HCT116 (cell line): Measurements from ENCODE around the gene ADAM15. TPM values are rescaled to one million over a fixed set of nuclear protein-coding genes. Genes with fewer than 3 reads are reported as not detected.

Source experiments
- ATAC-seq: fragments of 200-7000 bp; cut with Tn5 transposase; 2 replicates; pipeline ENCODE4 v1.9.1; 2020; ENCODE audit warnings: mild to moderate bottlenecking, moderate library complexity
- BruUV-seq: library from RNA; stranded (reverse); fragments of 400-500 nt; replicated peaks from 2 replicates; lab custom pipeline; 2021; lab: Mats Ljungman, UMichigan
- CTCF ChIA-PET: fragments of 300-600 bp; sonication (Branson Sonifier 250); formaldehyde crosslinking; loops from one replicate; lab custom pipeline; 2021; ENCODE audit warnings: antibody characterized with exemption; lab: Charles Lee
- POLR2A ChIA-PET: fragments of 300-600, 350-600 bp; sonication (Branson Sonifier 250); formaldehyde crosslinking; loops from one replicate; lab custom pipeline; 2021; ENCODE audit warnings: antibody characterized with exemption; lab: Charles Lee
- RAD21 ChIA-PET, 2 experiments: fragments of 300-600 bp; sonication (Branson Sonifier 250); formaldehyde crosslinking; loops; one replicate each; lab custom pipeline; 2023; ENCODE audit warnings: low total read pairs in 2 of 2; ENCODE audit not compliant: uncharacterized antibody in 2 of 2, unreplicated experiment in 2 of 2, low non-redundant PET in 1 of 2; lab: Charles Lee
- DNase-seq: peaks from one replicate; pipeline ENCODE4 v3.0.0-alpha.2; 2010; ENCODE audit warnings: low read depth, low spot score
- H2AFZ ChIP-seq: fragments of 200-600 bp; shearing (Covaris generic), sonication (generic); 2 replicates; pipeline ENCODE4 v1.6.1; 2017; ENCODE audit warnings: low read depth, mixed run types, mixed read lengths, antibody characterized with exemption, low read length; ENCODE audit not compliant: poor library complexity, severe bottlenecking
- H3K27ac ChIP-seq: 2 replicates; pipeline ENCODE4 v1.5.1; 2012; ENCODE audit warnings: low read depth, low read length
- H3K27me3 ChIP-seq: fragments of 200-600 bp; sonication (generic); 2 replicates; pipeline ENCODE4 v1.6.1; 2016; ENCODE audit warnings: mixed run types, low read length, mixed read lengths; ENCODE audit not compliant: insufficient read depth
- H3K36me3 ChIP-seq, 2 experiments: fragments of 200-500 bp in 1 of 2; fragments of 200-600 bp in 1 of 2; sonication (Bioruptor generic) in 1 of 2; sonication (generic) in 1 of 2; 2 replicates each; pipeline versions ENCODE4 v1.5.1 to v1.6.1; 2014 to 2016; ENCODE audit warnings: low read length in 2 of 2, inconsistent platforms in 1 of 2, mixed read lengths in 1 of 2, mixed run types in 1 of 2; ENCODE audit not compliant: insufficient read depth in 2 of 2, control insufficient read depth in 1 of 2
- H3K4me1 ChIP-seq, 2 experiments: fragments of 200-600 bp in 1 of 2; sonication (generic) in 1 of 2; 2 replicates each; pipeline versions ENCODE4 v1.5.1 to v1.6.1; 2012 to 2017; ENCODE audit warnings: low read length in 2 of 2, inconsistent platforms in 1 of 2, mild to moderate bottlenecking in 1 of 2, mixed read lengths in 1 of 2, mixed run types in 1 of 2, moderate library complexity in 1 of 2; ENCODE audit not compliant: insufficient read depth in 2 of 2, control insufficient read depth in 1 of 2
- H3K4me2 ChIP-seq: fragments of 200-600 bp; sonication (generic); 2 replicates; pipeline ENCODE4 v1.6.1; 2017; ENCODE audit warnings: mixed run types, low read length, mixed read lengths
- H3K4me3 ChIP-seq, 2 experiments: fragments of 200-600 bp in 1 of 2; sonication (generic) in 1 of 2; replicated peaks in 1 of 2; 2 replicates each; pipeline ENCODE4 v1.5.1; 2011 to 2016; ENCODE audit warnings: low read length in 2 of 2, control low read depth in 1 of 2, low read depth in 1 of 2, mild to moderate bottlenecking in 1 of 2, mixed read lengths in 1 of 2, mixed run types in 1 of 2
- H3K79me2 ChIP-seq: fragments of 200-600 bp; sonication (generic); 2 replicates; pipeline ENCODE4 v1.6.1; 2017; ENCODE audit warnings: mild to moderate bottlenecking, mixed run types, low read length, moderate library complexity, mixed read lengths; ENCODE audit not compliant: insufficient read depth
- H3K9ac ChIP-seq: fragments of 200-600 bp; sonication (generic); 2 replicates; pipeline ENCODE4 v1.6.1; 2016; ENCODE audit warnings: low read length, mixed read lengths
- H3K9me2 ChIP-seq: fragments of 200-600 bp; sonication (generic), shearing (Covaris generic); 2 replicates; pipeline ENCODE4 v1.6.1; 2017; ENCODE audit warnings: mixed run types, mild to moderate bottlenecking, moderate library complexity; ENCODE audit not compliant: insufficient read depth
- H3K9me3 ChIP-seq, 2 experiments: fragments of 200-500 bp in 1 of 2; fragments of 200-600 bp in 1 of 2; sonication (Bioruptor generic) in 1 of 2; sonication (generic) in 1 of 2; 2 replicates each; pipeline ENCODE4 v1.6.1; 2014 to 2017; ENCODE audit warnings: low read length in 2 of 2, mixed read lengths in 2 of 2, inconsistent platforms in 1 of 2, low read depth in 1 of 2, mild to moderate bottlenecking in 1 of 2, mixed run types in 1 of 2, moderate library complexity in 1 of 2; ENCODE audit not compliant: control insufficient read depth in 1 of 2, insufficient read depth in 1 of 2
- H4K20me1 ChIP-seq: fragments of 200-600 bp; sonication (generic), shearing (Covaris generic); 2 replicates; pipeline ENCODE4 v1.6.1; 2017; ENCODE audit warnings: mixed run types, mild to moderate bottlenecking, moderate library complexity; ENCODE audit not compliant: insufficient read depth
- JUND ChIP-seq: IDR thresholded peaks from 2 replicates; pipeline ENCODE4 v1.6.1; 2012
- YY1 ChIP-seq: IDR thresholded peaks from 2 replicates; pipeline ENCODE4 v1.6.1; 2011; ENCODE audit warnings: low read length, low read depth, moderate library complexity, mild to moderate bottlenecking; ENCODE audit not compliant: insufficient replicate concordance; ENCODE audit errors: extremely low read depth
- intact Hi-C: fragments of 100-400 bp; cut with micrococcal nuclease; formaldehyde crosslinking; loops from 2 replicates; pipeline ENCODE4 v1.10.0; 2022
- total RNA-seq: library from RNA; stranded (reverse); gene quantifications from one replicate; pipeline ENCODE4 v1.2.1, GENCODE V29; 2021; ENCODE audit not compliant: unreplicated experiment
- TF ChIP-seq, protein P1 (sequence below), 3 experiments: fragments of 200-600 bp in 1 of 3; sonication (generic) in 1 of 3; IDR thresholded peaks in 2 of 3; conservative IDR thresholded peaks in 1 of 3; 2 replicates each; pipeline ENCODE4 v1.5.1; 2012 to 2017; ENCODE audit warnings: low read depth in 2 of 3, low read length in 2 of 3, antibody characterized with exemption in 1 of 3, borderline replicate concordance in 1 of 3, control low read depth in 1 of 3, mild to moderate bottlenecking in 1 of 3, mixed read lengths in 1 of 3, mixed run types in 1 of 3, moderate library complexity in 1 of 3; ENCODE audit not compliant: insufficient read depth in 1 of 3

The ADAM15 gene
- total RNA-seq, 1 experiment from 2014 or later, result 149 TPM

GRCh38 chr1:155057104-155057503 lies 6.0 kb downstream of the ADAM15 start:
- peaks cover 30 to 42% of the 10 kb centered on the region in 2 experiments for H3K36me3 ChIP-seq
- H3K9ac ChIP-seq, result no peak overlapping the region
- peaks cover 10 to 24% of the 10 kb centered on the region in 2 experiments for H3K4me1 ChIP-seq
- peaks cover 30% of the 10 kb centered on the region for H3K79me2 ChIP-seq
- no peak overlapping the region for H3K4me3 ChIP-seq
- RAD21 ChIA-PET, result no interaction called here
- no peaks in the 10 kb centered on the region for H3K9me2 ChIP-seq
- POLR2A ChIA-PET, result no interaction called here
- DNase-seq (no peak), ATAC-seq (no peak)
- no peaks in the 10 kb centered on the region for H3K27me3 ChIP-seq
- no peak overlapping the region for H3K4me2 ChIP-seq
- H3K27ac ChIP-seq, result no peak overlapping the region
- no peak for TF ChIP-seq YY1
- no peaks in the 10 kb centered on the region for H4K20me1 ChIP-seq
- H3K9me3 ChIP-seq, result no peaks in the 10 kb centered on the region
- CTCF ChIA-PET, result interaction anchor here (1.3 kb wide), 2 partner anchors 28 to 64 kb away, joined by 4 to 6 read pairs; partner anchors contain the start of gene LENEP
- no peak overlapping the region for H2AFZ ChIP-seq
- intact Hi-C loops, result no loop called here
- BruUV-seq, result no TSS peak

DNA sequence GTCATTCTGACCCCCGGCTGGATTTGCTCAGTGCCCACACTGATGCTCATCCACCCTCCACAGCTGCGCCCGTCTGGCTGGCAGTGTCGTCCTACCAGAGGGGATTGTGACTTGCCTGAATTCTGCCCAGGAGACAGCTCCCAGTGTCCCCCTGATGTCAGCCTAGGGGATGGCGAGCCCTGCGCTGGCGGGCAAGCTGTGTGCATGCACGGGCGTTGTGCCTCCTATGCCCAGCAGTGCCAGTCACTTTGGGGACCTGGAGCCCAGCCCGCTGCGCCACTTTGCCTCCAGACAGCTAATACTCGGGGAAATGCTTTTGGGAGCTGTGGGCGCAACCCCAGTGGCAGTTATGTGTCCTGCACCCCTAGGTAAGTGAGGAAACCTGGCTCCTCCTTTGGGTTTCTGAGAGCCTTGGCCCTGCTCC lies 6.7 kb downstream of the ADAM15 start:
- CTCF ChIA-PET, result interaction anchor here (1.0 to 1.3 kb wide), 2 partner anchors 27 to 65 kb away, joined by 4 read pairs; partner anchors contain the start of gene LENEP
- Histone ChIP-seq H3K9ac (no peak overlapping the region), H3K27me3 (no peaks in the 10 kb centered on the region), H3K27ac (no peak overlapping the region), H3K9me2 (no peaks in the 10 kb centered on the region), H3K9me3 (no peaks in the 10 kb centered on the region), H3K36me3 (peaks cover 30 to 42% of the 10 kb centered on the region in 2 experiments), H2AFZ (no peak overlapping the region), H4K20me1 (no peaks in the 10 kb centered on the region), H3K4me2 (no peak overlapping the region), H3K4me3 (no peak overlapping the region), H3K4me1 (peaks cover 12 to 24% of the 10 kb centered on the region in 2 experiments), H3K79me2 (peaks cover 23% of the 10 kb centered on the region; the same call in 1 of the 2 replicates)
- ATAC-seq (peak; percentile 21; the same call in 1 of the 2 replicates), DNase-seq (no peak)
- intact Hi-C loops, result no loop called here
- RAD21 ChIA-PET, result no interaction called here
- POLR2A ChIA-PET, result no interaction called here
- no TSS peak for BruUV-seq
- TF ChIP-seq, protein P1, sequence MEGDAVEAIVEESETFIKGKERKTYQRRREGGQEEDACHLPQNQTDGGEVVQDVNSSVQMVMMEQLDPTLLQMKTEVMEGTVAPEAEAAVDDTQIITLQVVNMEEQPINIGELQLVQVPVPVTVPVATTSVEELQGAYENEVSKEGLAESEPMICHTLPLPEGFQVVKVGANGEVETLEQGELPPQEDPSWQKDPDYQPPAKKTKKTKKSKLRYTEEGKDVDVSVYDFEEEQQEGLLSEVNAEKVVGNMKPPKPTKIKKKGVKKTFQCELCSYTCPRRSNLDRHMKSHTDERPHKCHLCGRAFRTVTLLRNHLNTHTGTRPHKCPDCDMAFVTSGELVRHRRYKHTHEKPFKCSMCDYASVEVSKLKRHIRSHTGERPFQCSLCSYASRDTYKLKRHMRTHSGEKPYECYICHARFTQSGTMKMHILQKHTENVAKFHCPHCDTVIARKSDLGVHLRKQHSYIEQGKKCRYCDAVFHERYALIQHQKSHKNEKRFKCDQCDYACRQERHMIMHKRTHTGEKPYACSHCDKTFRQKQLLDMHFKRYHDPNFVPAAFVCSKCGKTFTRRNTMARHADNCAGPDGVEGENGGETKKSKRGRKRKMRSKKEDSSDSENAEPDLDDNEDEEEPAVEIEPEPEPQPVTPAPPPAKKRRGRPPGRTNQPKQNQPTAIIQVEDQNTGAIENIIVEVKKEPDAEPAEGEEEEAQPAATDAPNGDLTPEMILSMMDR (IDR thresholded peaks at IDR 0.05 in 2 of 3, conservative IDR thresholded peaks at IDR 0.05 in 1 of 3; ENCODE audit: borderline replicate concordance in 1 of 3, insufficient read depth in 1 of 3, low read depth in 2 of 3, low read length in 2 of 3), result peak in 2 of 3 experiments; percentile 39 to 55; a peak in 4 of 6 replicates
- no peak for TF ChIP-seq JUND
